Liver (tissue), 3 donors: ENCODE data around the gene ROR1.

Experiments
- EGR1 ChIP-seq, 2 donors: IDR thresholded peaks; 2 replicates each; pipeline ENCODE4 v1.6.1; 2016 to 2018; ENCODE audit warnings: antibody characterized with exemption in 2 of 2, low read depth in 2 of 2
- NR2F2 ChIP-seq: IDR thresholded peaks from 2 replicates; pipeline ENCODE4 v1.6.1; 2016; ENCODE audit warnings: antibody characterized with exemption
- SP1 ChIP-seq: IDR thresholded peaks from 2 replicates; pipeline ENCODE4 v1.6.1; 2018; ENCODE audit warnings: antibody characterized with exemption, mild to moderate bottlenecking
- TAF1 ChIP-seq: conservative IDR thresholded peaks from 2 replicates; pipeline ENCODE4 v1.6.1; 2016; ENCODE audit warnings: antibody characterized with exemption, mild to moderate bottlenecking
- TF ChIP-seq, protein P1 (sequence below): fragments of 150-350 bp; IDR thresholded peaks from 2 replicates; pipeline ENCODE4 v1.5.1; 2017; ENCODE audit warnings: improper control_type of control experiment, low read depth, low read length; ENCODE audit not compliant: missing input control
- TF ChIP-seq, protein P2 (sequence below): IDR thresholded peaks from 2 replicates; pipeline ENCODE4 v1.6.1; 2016; ENCODE audit warnings: antibody characterized with exemption
- TF ChIP-seq, protein P3 (sequence below): IDR thresholded peaks from 2 replicates; pipeline ENCODE4 v1.6.1; 2016; ENCODE audit warnings: antibody characterized with exemption
- TF ChIP-seq, protein P4 (sequence below): IDR thresholded peaks from 2 replicates; pipeline ENCODE4 v1.6.1; 2016; ENCODE audit warnings: antibody characterized with exemption
- donor health status: healthy.
- donor health status: healthy.

DNA sequence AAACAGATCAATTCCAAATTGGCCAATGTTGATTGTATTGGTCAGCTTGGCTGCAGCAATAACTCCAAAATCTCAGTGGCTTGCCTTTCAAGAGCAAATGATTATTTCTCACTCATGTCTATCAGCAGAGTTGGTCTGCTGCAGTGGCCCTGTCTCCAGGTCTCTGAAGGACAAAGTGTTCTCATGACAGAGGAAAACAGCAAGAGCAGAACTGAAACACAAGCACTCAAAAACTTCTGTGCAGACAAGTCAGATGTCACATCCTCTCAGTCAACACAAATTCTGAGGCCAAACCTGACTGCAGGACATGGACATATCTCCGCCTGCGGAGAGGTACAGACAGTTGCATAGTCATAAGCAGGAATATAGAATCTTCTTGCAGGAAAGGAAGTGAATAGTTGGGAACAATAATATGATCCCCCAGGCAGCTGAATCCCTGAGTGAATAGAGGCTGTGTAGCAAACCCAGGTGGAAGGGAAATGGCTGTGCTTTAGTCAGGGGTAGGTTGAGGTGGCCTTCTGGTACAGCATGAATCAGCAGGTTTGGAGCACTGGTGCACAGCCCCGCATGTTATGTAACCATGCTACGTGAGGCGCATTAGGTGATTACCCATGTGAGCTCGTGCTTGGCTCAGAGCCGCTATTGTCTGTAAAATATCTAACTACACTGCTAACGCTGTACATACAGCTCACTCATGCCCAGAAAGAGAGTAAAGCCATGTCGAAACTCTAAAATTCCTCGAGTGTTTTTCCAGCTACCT is 412.5 kb downstream of the ROR1 start:
- TF ChIP-seq, protein P1, sequence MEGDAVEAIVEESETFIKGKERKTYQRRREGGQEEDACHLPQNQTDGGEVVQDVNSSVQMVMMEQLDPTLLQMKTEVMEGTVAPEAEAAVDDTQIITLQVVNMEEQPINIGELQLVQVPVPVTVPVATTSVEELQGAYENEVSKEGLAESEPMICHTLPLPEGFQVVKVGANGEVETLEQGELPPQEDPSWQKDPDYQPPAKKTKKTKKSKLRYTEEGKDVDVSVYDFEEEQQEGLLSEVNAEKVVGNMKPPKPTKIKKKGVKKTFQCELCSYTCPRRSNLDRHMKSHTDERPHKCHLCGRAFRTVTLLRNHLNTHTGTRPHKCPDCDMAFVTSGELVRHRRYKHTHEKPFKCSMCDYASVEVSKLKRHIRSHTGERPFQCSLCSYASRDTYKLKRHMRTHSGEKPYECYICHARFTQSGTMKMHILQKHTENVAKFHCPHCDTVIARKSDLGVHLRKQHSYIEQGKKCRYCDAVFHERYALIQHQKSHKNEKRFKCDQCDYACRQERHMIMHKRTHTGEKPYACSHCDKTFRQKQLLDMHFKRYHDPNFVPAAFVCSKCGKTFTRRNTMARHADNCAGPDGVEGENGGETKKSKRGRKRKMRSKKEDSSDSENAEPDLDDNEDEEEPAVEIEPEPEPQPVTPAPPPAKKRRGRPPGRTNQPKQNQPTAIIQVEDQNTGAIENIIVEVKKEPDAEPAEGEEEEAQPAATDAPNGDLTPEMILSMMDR, result no peak
- TF ChIP-seq, protein P2, sequence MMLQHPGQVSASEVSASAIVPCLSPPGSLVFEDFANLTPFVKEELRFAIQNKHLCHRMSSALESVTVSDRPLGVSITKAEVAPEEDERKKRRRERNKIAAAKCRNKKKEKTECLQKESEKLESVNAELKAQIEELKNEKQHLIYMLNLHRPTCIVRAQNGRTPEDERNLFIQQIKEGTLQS, result no peak
- TF ChIP-seq, protein P3, sequence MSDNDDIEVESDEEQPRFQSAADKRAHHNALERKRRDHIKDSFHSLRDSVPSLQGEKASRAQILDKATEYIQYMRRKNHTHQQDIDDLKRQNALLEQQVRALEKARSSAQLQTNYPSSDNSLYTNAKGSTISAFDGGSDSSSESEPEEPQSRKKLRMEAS, result no peak
- TF ChIP-seq EGR1 (IDR thresholded peaks at IDR 0.05; ENCODE audit: low read depth in 2 of 2) (no peak), TAF1 (no peak), NR2F2 (no peak), SP1 (no peak)
- TF ChIP-seq, protein P4, sequence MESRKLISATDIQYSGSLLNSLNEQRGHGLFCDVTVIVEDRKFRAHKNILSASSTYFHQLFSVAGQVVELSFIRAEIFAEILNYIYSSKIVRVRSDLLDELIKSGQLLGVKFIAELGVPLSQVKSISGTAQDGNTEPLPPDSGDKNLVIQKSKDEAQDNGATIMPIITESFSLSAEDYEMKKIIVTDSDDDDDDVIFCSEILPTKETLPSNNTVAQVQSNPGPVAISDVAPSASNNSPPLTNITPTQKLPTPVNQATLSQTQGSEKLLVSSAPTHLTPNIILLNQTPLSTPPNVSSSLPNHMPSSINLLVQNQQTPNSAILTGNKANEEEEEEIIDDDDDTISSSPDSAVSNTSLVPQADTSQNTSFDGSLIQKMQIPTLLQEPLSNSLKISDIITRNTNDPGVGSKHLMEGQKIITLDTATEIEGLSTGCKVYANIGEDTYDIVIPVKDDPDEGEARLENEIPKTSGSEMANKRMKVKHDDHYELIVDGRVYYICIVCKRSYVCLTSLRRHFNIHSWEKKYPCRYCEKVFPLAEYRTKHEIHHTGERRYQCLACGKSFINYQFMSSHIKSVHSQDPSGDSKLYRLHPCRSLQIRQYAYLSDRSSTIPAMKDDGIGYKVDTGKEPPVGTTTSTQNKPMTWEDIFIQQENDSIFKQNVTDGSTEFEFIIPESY, result no peak
